PC-3 (cell line): ENCODE measurements around the gene SLC16A3.

Source experiments
- EZH2 ChIP-seq: fragments of 300-600 bp; sonication (generic); IDR thresholded peaks from one replicate; pipeline ENCODE4 v1.6.1; 2017; ENCODE audit warnings: antibody characterized with exemption, mild to moderate bottlenecking, low read length; ENCODE audit not compliant: unreplicated experiment
- TF ChIP-seq, protein P1 (sequence below): fragments of 300-600 bp; sonication (generic); conservative IDR thresholded peaks from 2 replicates; pipeline ENCODE4 v1.5.1; 2017; ENCODE audit warnings: antibody characterized with exemption, low read depth, mild to moderate bottlenecking, low read length

GRCh38 chr17:82180776-82181528, 47.9 kb upstream of the SLC16A3 start:
- TF ChIP-seq, protein P1, sequence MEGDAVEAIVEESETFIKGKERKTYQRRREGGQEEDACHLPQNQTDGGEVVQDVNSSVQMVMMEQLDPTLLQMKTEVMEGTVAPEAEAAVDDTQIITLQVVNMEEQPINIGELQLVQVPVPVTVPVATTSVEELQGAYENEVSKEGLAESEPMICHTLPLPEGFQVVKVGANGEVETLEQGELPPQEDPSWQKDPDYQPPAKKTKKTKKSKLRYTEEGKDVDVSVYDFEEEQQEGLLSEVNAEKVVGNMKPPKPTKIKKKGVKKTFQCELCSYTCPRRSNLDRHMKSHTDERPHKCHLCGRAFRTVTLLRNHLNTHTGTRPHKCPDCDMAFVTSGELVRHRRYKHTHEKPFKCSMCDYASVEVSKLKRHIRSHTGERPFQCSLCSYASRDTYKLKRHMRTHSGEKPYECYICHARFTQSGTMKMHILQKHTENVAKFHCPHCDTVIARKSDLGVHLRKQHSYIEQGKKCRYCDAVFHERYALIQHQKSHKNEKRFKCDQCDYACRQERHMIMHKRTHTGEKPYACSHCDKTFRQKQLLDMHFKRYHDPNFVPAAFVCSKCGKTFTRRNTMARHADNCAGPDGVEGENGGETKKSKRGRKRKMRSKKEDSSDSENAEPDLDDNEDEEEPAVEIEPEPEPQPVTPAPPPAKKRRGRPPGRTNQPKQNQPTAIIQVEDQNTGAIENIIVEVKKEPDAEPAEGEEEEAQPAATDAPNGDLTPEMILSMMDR: no peak
- TF ChIP-seq EZH2: no peak
